ENCODE results near the gene MMP8. TPM values are rescaled to one million over a fixed set of nuclear protein-coding genes. Genes with fewer than 3 reads are reported as not detected.
A peak's percentile ranks its signal among the peaks of the same experiment; 100 is the strongest.

The MMP8 gene
- total RNA-seq, 1 donor from 2014 or later: not detected

GRCh38 chr11:102678022-102678421 is 46.7 kb downstream of the MMP8 start:
- H3K9me3 Mint-ChIP-seq (ENCODE audit: unreplicated experiment): no peaks in the 10 kb centered on the region
- no peak overlapping the region for H3K4me3 Mint-ChIP-seq (ENCODE audit: unreplicated experiment)
- no peaks in the 10 kb centered on the region for H3K36me3 Mint-ChIP-seq (ENCODE audit: low read depth, unreplicated experiment)
- no peak for TF ChIP-seq CTCF (IDR thresholded peaks at IDR 0.05; ENCODE audit: unreplicated experiment)
- DNase-seq (ENCODE audit: low spot score): no peak
- no peaks in the 10 kb centered on the region for H3K4me1 Mint-ChIP-seq (ENCODE audit: unreplicated experiment)
- H3K27me3 Mint-ChIP-seq (ENCODE audit: unreplicated experiment): no peaks in the 10 kb centered on the region
- no peak overlapping the region for H3K27ac Mint-ChIP-seq (ENCODE audit: unreplicated experiment)

GRCh38 chr11:102676084-102676483 is 48.7 kb downstream of the MMP8 start:
- Mint-ChIP-seq H3K4me3 (ENCODE audit: unreplicated experiment) (no peak overlapping the region), H3K36me3 (ENCODE audit: low read depth, unreplicated experiment) (no peaks in the 10 kb centered on the region), H3K27me3 (ENCODE audit: unreplicated experiment) (no peaks in the 10 kb centered on the region), H3K27ac (ENCODE audit: unreplicated experiment) (no peak overlapping the region), H3K9me3 (ENCODE audit: unreplicated experiment) (no peaks in the 10 kb centered on the region), H3K4me1 (ENCODE audit: unreplicated experiment) (no peaks in the 10 kb centered on the region)
- no peak for DNase-seq (ENCODE audit: low spot score)
- no peak for TF ChIP-seq CTCF (IDR thresholded peaks at IDR 0.05; ENCODE audit: unreplicated experiment)

- H3K36me3 Mint-ChIP-seq (ENCODE audit: low read depth, unreplicated experiment): no peaks in the 10 kb centered on the region
- TF ChIP-seq CTCF (IDR thresholded peaks at IDR 0.05; ENCODE audit: unreplicated experiment): no peak
- H3K4me3 Mint-ChIP-seq (ENCODE audit: unreplicated experiment): no peak overlapping the region
- no peak for DNase-seq (ENCODE audit: low spot score)
- no peaks in the 10 kb centered on the region for H3K27me3 Mint-ChIP-seq (ENCODE audit: unreplicated experiment)
- no peaks in the 10 kb centered on the region for H3K9me3 Mint-ChIP-seq (ENCODE audit: unreplicated experiment)
- no peaks in the 10 kb centered on the region for H3K4me1 Mint-ChIP-seq (ENCODE audit: unreplicated experiment)
- H3K27ac Mint-ChIP-seq (ENCODE audit: unreplicated experiment): no peak overlapping the region
Observed at GRCh38 chr11:102669664-102670063, 55.1 kb downstream of the MMP8 start.

- Mint-ChIP-seq H3K4me3 (ENCODE audit: unreplicated experiment) (no peak overlapping the region), H3K27ac (ENCODE audit: unreplicated experiment) (no peak overlapping the region), H3K9me3 (ENCODE audit: unreplicated experiment) (no peaks in the 10 kb centered on the region), H3K36me3 (ENCODE audit: low read depth, unreplicated experiment) (no peaks in the 10 kb centered on the region), H3K4me1 (ENCODE audit: unreplicated experiment) (no peaks in the 10 kb centered on the region), H3K27me3 (ENCODE audit: unreplicated experiment) (no peaks in the 10 kb centered on the region)
- no peak for DNase-seq (ENCODE audit: low spot score)
- peak; percentile 86 for TF ChIP-seq CTCF (IDR thresholded peaks at IDR 0.05; ENCODE audit: unreplicated experiment)
Observed at GRCh38 chr11:102666331-102666957, 58.3 kb downstream of the MMP8 start.

GRCh38 chr11:102664001-102664752 is 60.6 kb downstream of the MMP8 start:
- TF ChIP-seq CTCF (IDR thresholded peaks at IDR 0.05; ENCODE audit: unreplicated experiment): peak; percentile 34
- no peak overlapping the region for H3K4me3 Mint-ChIP-seq (ENCODE audit: unreplicated experiment)
- H3K9me3 Mint-ChIP-seq (ENCODE audit: unreplicated experiment): no peaks in the 10 kb centered on the region
- no peaks in the 10 kb centered on the region for H3K4me1 Mint-ChIP-seq (ENCODE audit: unreplicated experiment)
- no peak overlapping the region for H3K27ac Mint-ChIP-seq (ENCODE audit: unreplicated experiment)
- peak; percentile 12 for DNase-seq (ENCODE audit: low spot score)
- H3K36me3 Mint-ChIP-seq (ENCODE audit: low read depth, unreplicated experiment): no peaks in the 10 kb centered on the region
- no peaks in the 10 kb centered on the region for H3K27me3 Mint-ChIP-seq (ENCODE audit: unreplicated experiment)
